ENCODE measurements around the gene UBR1.

DNA sequence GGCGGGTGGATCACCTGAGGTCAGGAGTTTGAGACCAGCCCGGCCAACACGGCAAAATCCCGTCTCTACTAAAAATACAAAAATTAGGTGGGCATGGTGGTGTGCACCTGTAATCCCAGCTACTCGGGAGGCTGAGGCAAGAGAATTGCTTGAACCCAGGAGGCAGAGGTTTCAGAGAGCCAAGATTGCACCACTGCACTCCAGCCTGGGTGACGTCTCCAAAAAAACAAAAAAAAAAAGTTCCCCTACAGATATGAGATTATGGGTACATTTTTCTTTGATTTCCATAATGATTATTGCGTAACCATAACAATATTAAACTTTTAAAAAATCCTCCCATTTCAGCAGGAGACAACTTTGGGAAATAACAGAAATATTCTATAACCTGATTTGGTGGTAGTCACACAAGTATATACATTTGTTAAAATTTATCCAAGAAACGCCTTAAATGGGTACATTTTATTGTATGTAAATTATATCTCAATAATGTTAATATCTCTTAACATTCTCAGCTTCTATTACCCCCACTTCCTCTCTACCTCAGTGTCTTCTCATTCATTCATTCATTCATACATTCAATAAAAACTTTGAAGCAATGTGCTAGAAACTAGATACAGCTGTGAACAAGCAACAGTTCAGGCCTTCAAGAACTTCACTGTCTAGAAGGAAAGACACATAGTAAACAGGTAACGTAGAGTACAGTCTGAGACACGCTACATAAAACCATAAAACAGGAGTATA, 6.6 kb downstream of the UBR1 start:
- no peak for TF ChIP-seq EZH2 (IDR thresholded peaks at IDR 0.05)
- TF ChIP-seq, protein P1, sequence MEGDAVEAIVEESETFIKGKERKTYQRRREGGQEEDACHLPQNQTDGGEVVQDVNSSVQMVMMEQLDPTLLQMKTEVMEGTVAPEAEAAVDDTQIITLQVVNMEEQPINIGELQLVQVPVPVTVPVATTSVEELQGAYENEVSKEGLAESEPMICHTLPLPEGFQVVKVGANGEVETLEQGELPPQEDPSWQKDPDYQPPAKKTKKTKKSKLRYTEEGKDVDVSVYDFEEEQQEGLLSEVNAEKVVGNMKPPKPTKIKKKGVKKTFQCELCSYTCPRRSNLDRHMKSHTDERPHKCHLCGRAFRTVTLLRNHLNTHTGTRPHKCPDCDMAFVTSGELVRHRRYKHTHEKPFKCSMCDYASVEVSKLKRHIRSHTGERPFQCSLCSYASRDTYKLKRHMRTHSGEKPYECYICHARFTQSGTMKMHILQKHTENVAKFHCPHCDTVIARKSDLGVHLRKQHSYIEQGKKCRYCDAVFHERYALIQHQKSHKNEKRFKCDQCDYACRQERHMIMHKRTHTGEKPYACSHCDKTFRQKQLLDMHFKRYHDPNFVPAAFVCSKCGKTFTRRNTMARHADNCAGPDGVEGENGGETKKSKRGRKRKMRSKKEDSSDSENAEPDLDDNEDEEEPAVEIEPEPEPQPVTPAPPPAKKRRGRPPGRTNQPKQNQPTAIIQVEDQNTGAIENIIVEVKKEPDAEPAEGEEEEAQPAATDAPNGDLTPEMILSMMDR (IDR thresholded peaks at IDR 0.05): no peak
- TF ChIP-seq EZH2phosphoT487 (IDR thresholded peaks at IDR 0.05): no peak
